Measurements from ENCODE around the gene CPLX4. TPM values are rescaled to one million over a fixed set of nuclear protein-coding genes. Genes with fewer than 3 reads are reported as not detected.
"Not testable (repeated sequence)": the region's sequence is repeated elsewhere in the genome, so short reads cannot be mapped to it uniquely, and the experiment has no call there.

The CPLX4 gene
- total RNA-seq, 8 experiments from 2014 or later = 0.23 to 0.81 (median 0.49) TPM; not detected in 5

GRCh38 chr18:59266459-59266858, 52.0 kb downstream of the CPLX4 start:
- ATAC-seq (replicated peaks in 6 of 8) = no peak
- in situ Hi-C loops (cut with MboI; ENCODE audit: low pct_unique_long_range_greater_than_20kb in 2 of 9, low sequenced_read_pairs in 9 of 9, unreplicated experiment in 9 of 9) = no loop called here
- H3K4me3 ChIP-seq = no peak overlapping the region
- H3K4me1 ChIP-seq (replicated peaks in 1 of 2) = peaks cover 0 to 4% of the 10 kb centered on the region in 2 donors
- H3K27ac ChIP-seq = no peak overlapping the region
- 0 to 50% (median 29%) methylated on average over 1 of the region's 1 CpG; no CpG with 5 or more reads in 2 of the 10 experiments for WGBS, 10 experiments

GRCh38 chr18:59265974-59266369, 52.5 kb downstream of the CPLX4 start:
- Histone ChIP-seq H3K4me3 (no peak overlapping the region), H3K4me1 (replicated peaks in 1 of 2) (peaks cover 0 to 4% of the 10 kb centered on the region in 2 donors), H3K27ac (no peak overlapping the region)
- 0 to 82% (median 10%) methylated on average over 1 to 10 of the region's 12 CpGs; no CpG with 5 or more reads in 6 of the 10 experiments for WGBS, 10 experiments
- no peak for ATAC-seq (replicated peaks in 6 of 8)
- in situ Hi-C loops (cut with MboI; ENCODE audit: low pct_unique_long_range_greater_than_20kb in 2 of 9, low sequenced_read_pairs in 9 of 9, unreplicated experiment in 9 of 9) = no loop called here

GRCh38 chr18:59265246-59265973, 53.0 kb downstream of the CPLX4 start:
- Histone ChIP-seq H3K27ac (no peak overlapping the region), H3K4me1 (replicated peaks in 1 of 2) (peaks cover 0 to 4% of the 10 kb centered on the region in 2 donors), H3K4me3 (no peak overlapping the region)
- in situ Hi-C loops (cut with MboI; ENCODE audit: low pct_unique_long_range_greater_than_20kb in 2 of 9, low sequenced_read_pairs in 9 of 9, unreplicated experiment in 9 of 9) = no loop called here
- peak in 2 of 8 experiments; percentile 19 to 74 for ATAC-seq (replicated peaks in 6 of 8)
- 0 to 17% (median 0%) methylated on average over 1 to 14 of the region's 38 CpGs; no CpG with 5 or more reads in 3 of the 10 experiments for WGBS, 10 experiments

- Histone ChIP-seq H3K4me3 (no peak overlapping the region), H3K27ac (no peak overlapping the region)
Measured at GRCh38 chr18:59264651-59265245, 53.7 kb downstream of the CPLX4 start.

GRCh38 chr18:59264121-59264571, 54.3 kb downstream of the CPLX4 start:
- H3K27ac ChIP-seq = no peak overlapping the region
- in situ Hi-C loops (cut with MboI; ENCODE audit: low pct_unique_long_range_greater_than_20kb in 2 of 9, low sequenced_read_pairs in 9 of 9, unreplicated experiment in 9 of 9) = no loop called here
- 0 to 10% (median 3%) methylated on average over 2 to 7 of the region's 17 CpGs; no CpG with 5 or more reads in 4 of the 10 experiments for WGBS, 10 experiments
- no peak overlapping the region for H3K4me3 ChIP-seq
- H3K4me1 ChIP-seq (replicated peaks in 1 of 2) = peaks cover 0 to 4% of the 10 kb centered on the region in 2 donors
- ATAC-seq (replicated peaks in 6 of 8) = no peak

More at GRCh38 chr18:59264651-59265245, 53.7 kb downstream of the CPLX4 start:
- ATAC-seq (replicated peaks in 6 of 8) = no peak
- 0 to 12% (median 5%) methylated on average over 1 to 26 of the region's 41 CpGs; no CpG with 5 or more reads in 6 of the 10 experiments for WGBS, 10 experiments
- in situ Hi-C loops (cut with MboI; ENCODE audit: low pct_unique_long_range_greater_than_20kb in 2 of 9, low sequenced_read_pairs in 9 of 9, unreplicated experiment in 9 of 9) = no loop called here
- H3K4me1 ChIP-seq (replicated peaks in 1 of 2) = peaks cover 0 to 4% of the 10 kb centered on the region in 2 donors

GRCh38 chr18:59263661-59264060, 54.8 kb downstream of the CPLX4 start:
- H3K4me3 ChIP-seq = no peak overlapping the region
- in situ Hi-C loops (cut with MboI; ENCODE audit: low pct_unique_long_range_greater_than_20kb in 2 of 9, low sequenced_read_pairs in 9 of 9, unreplicated experiment in 9 of 9) = no loop called here
- 7 to 88% (median 35%) methylated on average over 1 to 12 of the region's 16 CpGs; no CpG with 5 or more reads in 3 of the 10 experiments for WGBS, 10 experiments

GRCh38 chr18:59262243-59262642, 56.2 kb downstream of the CPLX4 start:
- WGBS, 10 experiments = 20 to 80% methylated on average over 1 of the region's 2 CpGs; no CpG with 5 or more reads in 8 of the 10 experiments
- in situ Hi-C loops (cut with MboI; ENCODE audit: low pct_unique_long_range_greater_than_20kb in 2 of 9, low sequenced_read_pairs in 9 of 9, unreplicated experiment in 9 of 9) = not testable (repeated sequence)

More at GRCh38 chr18:59263661-59264060, 54.8 kb downstream of the CPLX4 start:
- H3K4me1 ChIP-seq (replicated peaks in 1 of 2) = peaks cover 0 to 4% of the 10 kb centered on the region in 2 donors
- H3K27ac ChIP-seq = no peak overlapping the region
- ATAC-seq (replicated peaks in 6 of 8) = peak in 1 of 8 experiments; percentile 49

GRCh38 chr18:59261842-59262241, 56.6 kb downstream of the CPLX4 start:
- WGBS, 10 experiments = 100% methylated on average over 1 of the region's 3 CpGs; no CpG with 5 or more reads in 9 of the 10 experiments
- in situ Hi-C loops (cut with MboI; ENCODE audit: low pct_unique_long_range_greater_than_20kb in 2 of 9, low sequenced_read_pairs in 9 of 9, unreplicated experiment in 9 of 9); H3K4me3 ChIP-seq; H3K4me1 ChIP-seq (replicated peaks in 1 of 2); ATAC-seq (replicated peaks in 6 of 8); H3K27ac ChIP-seq: not testable (repeated sequence)

More at GRCh38 chr18:59262243-59262642, 56.2 kb downstream of the CPLX4 start:
- not testable (repeated sequence) for H3K27ac ChIP-seq; H3K4me3 ChIP-seq; ATAC-seq (replicated peaks in 6 of 8); H3K4me1 ChIP-seq (replicated peaks in 1 of 2)

- in situ Hi-C loops (cut with MboI; ENCODE audit: low pct_unique_long_range_greater_than_20kb in 2 of 9, low sequenced_read_pairs in 9 of 9, unreplicated experiment in 9 of 9) = not testable (repeated sequence)
Measured at GRCh38 chr18:59255491-59255890, 63.0 kb downstream of the CPLX4 start.

GRCh38 chr18:59249199-59249774, 69.2 kb downstream of the CPLX4 start:
- in situ Hi-C loops (cut with MboI; ENCODE audit: low pct_unique_long_range_greater_than_20kb in 2 of 9, low sequenced_read_pairs in 9 of 9, unreplicated experiment in 9 of 9) = no loop called here
- 0 to 67% (median 8%) methylated on average over 1 to 5 of the region's 5 CpGs for WGBS, 10 experiments

More at GRCh38 chr18:59255491-59255890, 63.0 kb downstream of the CPLX4 start:
- H3K4me1 ChIP-seq (replicated peaks in 1 of 2); H3K4me3 ChIP-seq; H3K27ac ChIP-seq; ATAC-seq (replicated peaks in 6 of 8): not testable (repeated sequence)
- WGBS, 10 experiments = no CpG with 5 or more reads among the region's 30 CpGs

GRCh38 chr18:59246796-59247195, 71.7 kb downstream of the CPLX4 start:
- WGBS, 10 experiments = 54 to 100% (median 66%) methylated on average over 1 to 4 of the region's 4 CpGs; no CpG with 5 or more reads in 4 of the 10 experiments
- Histone ChIP-seq H3K4me3 (no peak overlapping the region), H3K27ac (no peak overlapping the region), H3K4me1 (replicated peaks in 1 of 2) (no peaks in the 10 kb centered on the region)
- in situ Hi-C loops (cut with MboI; ENCODE audit: low pct_unique_long_range_greater_than_20kb in 2 of 9, low sequenced_read_pairs in 9 of 9, unreplicated experiment in 9 of 9) = no loop called here
- no peak for ATAC-seq (replicated peaks in 6 of 8)

More at GRCh38 chr18:59249199-59249774, 69.2 kb downstream of the CPLX4 start:
- H3K4me1 ChIP-seq (replicated peaks in 1 of 2) = no peaks in the 10 kb centered on the region
- peak; percentile 63 to 100 (median 73) for ATAC-seq (replicated peaks in 6 of 8)
- H3K27ac ChIP-seq = no peak overlapping the region
- no peak overlapping the region for H3K4me3 ChIP-seq

Measured in motor neuron (in vitro differentiated cells).